Activated T-helper 9 cell treated with anti-CD3 and anti-CD28 coated beads, Interleukin-2, amount 50 U/mL, for 16 hours (primary cell): Measurements from ENCODE around the gene RSRC1.
"Not testable (repeated sequence)": the region's sequence is repeated elsewhere in the genome, so short reads cannot be mapped to it uniquely, and the experiment has no call there.

Experiments used
- DNase-seq: peaks from one replicate; pipeline ENCODE4 v3.0.0-alpha.2; 2020; ENCODE audit warnings: low read depth

Gene RSRC1

DNA sequence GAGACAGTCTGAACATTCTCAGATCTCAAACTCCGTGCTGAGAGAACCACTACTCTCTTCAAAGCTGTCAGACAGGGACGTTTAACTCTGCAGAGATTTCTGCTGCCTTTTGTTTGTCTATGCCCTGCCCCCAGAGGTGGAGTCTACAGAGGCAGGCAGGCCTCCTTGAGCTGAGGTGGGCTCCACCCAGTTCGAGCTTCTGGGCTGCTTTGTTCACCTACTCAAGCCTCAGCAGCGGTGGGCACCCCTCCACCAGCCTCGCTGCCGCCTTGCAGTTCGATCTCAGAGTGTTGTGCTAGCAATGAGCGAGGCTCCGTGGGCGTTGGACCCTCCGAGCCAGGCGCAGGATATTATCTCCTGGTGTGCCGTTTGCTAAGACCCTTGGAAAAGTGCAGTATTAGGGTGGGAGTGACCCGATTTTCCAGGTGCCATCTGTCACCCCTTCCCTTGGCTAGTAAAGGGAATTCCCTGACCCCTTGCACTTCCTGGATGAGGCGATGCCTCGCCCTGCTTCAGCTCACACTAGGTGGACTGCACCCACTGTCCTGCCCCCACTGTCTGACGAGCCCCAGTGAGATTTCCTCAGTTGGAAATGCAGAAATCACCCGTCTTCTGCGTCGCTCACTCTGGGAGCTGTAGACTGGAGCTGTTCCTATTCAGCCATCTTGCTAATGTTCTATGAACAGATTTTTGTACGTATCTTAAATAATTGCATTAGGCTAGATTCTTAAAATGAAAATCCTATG, 220.0 kb downstream of the RSRC1 start:
- DNase-seq = not testable (repeated sequence)

- DNase-seq = no peak
Observed at GRCh38 chr3:158330870-158331269, 221.0 kb downstream of the RSRC1 start.

- DNase-seq = no peak
Observed at GRCh38 chr3:158333736-158334135, 223.8 kb downstream of the RSRC1 start.

GRCh38 chr3:158337110-158337509, 227.2 kb downstream of the RSRC1 start:
- no peak for DNase-seq

GRCh38 chr3:158339638-158340037, 229.7 kb downstream of the RSRC1 start:
- DNase-seq = no peak

- DNase-seq = not testable (repeated sequence)
Observed at GRCh38 chr3:158340951-158341350, 231.1 kb downstream of the RSRC1 start.

DNA sequence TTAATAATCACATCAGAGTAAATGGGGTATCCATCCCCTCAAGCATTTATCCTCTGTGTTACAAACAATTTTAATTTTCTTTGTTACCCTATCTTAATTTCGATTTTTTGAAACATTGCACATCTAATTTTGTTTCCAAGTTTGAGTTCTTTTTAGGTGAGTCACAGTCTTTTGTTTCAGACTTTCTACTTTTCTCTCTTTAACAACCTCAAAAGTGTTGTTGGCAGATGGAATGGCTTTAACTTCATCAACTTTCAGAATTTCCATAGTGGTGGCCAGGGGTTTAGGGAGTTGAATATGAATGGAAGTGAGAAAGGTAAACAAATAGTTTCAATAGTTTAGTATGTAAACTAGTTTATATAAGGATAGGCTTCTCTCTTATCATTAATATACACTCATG, 238.1 kb downstream of the RSRC1 start:
- DNase-seq = no peak

DNA sequence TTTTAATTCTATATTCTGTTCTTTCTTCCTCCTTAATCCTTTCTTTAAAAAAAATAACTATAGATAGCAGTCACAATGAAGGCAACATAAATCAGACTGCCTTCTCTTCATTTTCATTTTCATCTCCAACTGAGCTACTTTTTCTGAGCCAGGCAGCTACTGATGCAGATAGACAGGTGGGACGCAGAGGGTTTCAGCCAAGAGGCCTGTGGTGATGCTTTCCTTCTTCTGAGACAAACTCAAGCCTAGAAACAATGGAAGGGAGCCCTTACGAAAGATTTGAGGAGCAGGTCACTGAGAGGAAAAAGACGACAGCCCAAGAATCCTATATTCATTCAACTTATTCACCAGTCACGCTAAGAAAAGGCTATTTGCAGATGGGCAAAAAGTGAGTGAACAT, 241.1 kb downstream of the RSRC1 start:
- DNase-seq = no peak

DNA sequence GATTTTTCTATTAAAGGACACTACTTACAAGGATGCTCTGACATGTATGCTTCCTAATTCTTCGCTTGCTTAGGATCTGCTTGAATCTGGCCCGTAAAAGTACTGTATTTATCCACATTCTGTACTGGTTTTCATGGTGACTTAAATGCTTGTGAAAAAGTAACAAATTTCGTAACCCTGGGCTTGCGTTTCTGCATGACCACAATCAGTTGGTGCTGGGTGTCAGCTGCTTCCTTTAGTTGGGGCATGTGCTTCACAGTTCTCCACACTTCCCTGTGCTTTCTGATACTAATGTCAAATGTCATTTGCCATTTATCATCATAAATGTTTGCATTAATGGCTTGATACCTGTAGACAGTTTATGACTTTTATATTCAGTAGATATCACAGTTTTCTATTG, 242.7 kb downstream of the RSRC1 start:
- DNase-seq = no peak

DNA sequence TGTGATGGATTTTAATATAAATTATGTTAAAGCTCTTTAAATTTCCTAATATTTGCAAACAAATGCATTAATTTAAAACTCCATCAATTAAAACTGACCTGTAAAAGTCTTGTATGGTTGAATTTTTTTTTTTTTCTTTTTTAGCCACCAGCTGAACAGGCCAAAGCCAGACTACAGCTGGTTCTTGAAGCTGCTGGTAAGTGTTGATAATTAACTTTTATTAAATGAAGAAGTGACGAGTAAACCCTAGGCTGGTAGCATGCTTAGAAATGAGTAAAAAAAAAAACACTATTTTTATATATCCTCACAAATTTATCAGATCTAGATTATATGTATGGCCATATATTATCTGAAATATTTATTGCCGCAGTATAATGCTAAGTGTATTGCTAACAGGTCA, 244.8 kb downstream of the RSRC1 start:
- no peak for DNase-seq

- no peak for DNase-seq
Observed at GRCh38 chr3:158355623-158356588, 246.0 kb downstream of the RSRC1 start.

DNA sequence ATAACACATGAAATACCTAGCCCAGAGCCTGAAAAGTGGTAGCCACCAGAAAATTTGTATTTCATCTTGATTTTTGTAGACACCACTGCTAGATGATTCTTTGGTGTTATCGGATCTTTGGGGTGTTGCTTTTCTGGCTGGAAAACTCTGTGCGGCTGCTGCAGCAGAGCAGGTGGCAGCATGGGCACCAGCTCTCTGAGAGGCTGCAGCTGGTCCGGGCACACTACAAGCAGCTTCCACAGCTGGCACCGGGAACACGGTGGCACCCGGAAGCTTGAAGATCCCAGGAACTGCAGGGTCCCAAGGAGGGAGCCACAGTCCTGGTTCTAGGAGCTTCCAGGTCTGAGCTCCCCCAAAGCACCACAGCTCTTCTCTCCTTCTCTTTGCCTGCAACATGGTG, 249.4 kb downstream of the RSRC1 start:
- no peak for DNase-seq

- no peak for DNase-seq
Observed at GRCh38 chr3:158360756-158361448, 251.0 kb downstream of the RSRC1 start.

DNA sequence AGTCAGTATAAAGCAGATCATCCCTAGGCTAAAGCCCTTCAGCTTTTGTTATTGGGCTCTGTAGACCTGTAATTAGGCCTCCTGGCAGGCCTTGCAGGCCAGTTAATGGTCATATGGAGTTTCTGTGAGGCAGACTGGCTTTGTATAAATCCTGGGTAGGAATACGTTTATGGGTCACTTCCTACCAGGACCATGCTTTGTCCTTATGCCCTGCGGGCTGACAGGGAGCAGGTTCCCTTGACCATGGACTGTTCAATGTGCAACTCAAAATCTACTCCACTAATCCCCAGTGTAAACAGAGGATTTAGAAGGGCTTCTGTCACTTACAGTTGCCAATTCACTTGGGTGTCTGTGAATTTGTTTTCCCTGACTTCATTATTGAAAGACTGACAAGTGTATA, 258.4 kb downstream of the RSRC1 start:
- no peak for DNase-seq

DNA sequence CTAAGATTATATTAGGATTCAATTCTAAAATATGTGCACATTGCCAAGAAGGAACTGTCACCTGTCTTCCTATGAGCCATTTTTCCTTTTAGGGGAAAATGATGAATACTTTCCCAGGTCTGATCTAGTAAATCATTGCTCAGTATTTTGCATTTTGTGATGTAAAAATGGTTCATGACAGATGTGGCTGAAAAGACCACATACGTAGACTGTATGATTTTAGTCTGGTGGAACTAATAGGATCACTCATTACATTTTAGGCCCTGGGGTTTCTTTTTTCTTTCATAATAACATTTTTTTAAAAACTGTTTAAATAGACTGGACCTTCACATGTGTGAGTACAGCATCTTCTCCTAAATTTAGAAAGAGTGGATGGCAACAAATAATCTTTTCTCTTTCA, 259.4 kb downstream of the RSRC1 start:
- DNase-seq = no peak

GRCh38 chr3:158379517-158379916, 269.6 kb downstream of the RSRC1 start:
- DNase-seq = no peak

DNA sequence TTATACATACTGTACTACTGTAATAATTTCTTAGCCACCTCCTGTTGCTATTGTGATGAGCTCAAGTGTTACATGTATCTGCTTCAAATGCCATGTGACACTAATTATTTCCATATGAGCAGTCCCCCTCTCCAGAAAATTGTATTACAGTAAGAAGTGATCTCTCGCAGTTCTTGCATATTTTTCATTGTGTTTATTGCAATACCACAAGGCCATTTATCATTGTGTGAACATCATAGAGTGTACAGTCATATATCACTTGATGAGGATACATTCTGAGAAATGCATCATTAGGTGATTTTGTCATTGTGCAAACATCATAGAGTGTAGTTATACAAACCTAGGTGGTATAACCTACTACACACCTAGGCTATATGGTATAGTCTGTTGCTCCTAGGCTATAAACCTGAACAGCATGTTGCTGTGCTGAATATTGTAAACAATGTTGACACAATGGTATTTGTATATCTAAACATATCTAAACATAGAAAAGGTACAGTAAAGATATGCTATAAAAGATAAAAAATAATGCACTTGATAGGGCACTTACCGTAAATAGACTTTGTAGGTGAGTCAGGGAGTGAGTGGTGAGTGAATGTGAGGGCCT, 271.5 kb downstream of the RSRC1 start:
- no peak for DNase-seq

DNA sequence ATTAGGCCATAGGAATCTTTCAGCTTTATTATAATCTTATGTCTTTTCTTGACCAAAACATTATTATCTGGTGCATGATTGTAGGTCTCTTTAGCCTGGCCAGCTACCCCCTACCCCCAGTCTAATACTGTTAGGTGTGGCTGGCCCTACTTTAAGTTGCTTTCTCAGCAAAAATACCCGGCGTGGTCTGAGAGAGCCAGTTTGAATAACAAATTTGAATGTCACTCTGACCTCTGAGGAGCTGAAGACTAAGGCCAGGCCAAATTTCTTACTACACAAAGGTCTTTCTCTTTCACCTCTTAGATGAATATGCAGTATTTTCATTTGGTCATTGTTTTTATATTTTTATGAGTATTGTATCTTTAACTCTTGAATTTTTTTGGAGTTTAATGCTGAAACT, 272.6 kb downstream of the RSRC1 start:
- DNase-seq = no peak

DNA sequence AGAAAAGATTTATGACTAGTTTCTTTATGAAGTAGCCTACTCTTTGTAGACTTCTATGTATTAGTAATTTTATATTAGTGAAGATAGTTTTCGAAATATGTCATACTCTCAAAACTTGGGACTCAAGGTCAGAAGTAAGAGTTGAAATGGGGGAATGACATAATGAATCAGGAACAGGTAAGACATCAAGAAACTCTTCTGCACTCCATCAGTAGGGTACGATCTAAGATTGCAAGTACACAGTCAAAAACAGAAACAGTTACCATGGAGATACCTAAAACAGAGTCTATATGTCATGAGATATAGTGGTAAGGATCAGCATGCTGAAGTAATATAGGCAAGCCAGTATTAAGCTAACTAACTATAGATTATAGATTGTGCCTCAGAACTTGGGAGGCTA, 274.1 kb downstream of the RSRC1 start:
- no peak for DNase-seq

- no peak for DNase-seq
Observed at GRCh38 chr3:158395421-158395820, 285.5 kb downstream of the RSRC1 start.

DNA sequence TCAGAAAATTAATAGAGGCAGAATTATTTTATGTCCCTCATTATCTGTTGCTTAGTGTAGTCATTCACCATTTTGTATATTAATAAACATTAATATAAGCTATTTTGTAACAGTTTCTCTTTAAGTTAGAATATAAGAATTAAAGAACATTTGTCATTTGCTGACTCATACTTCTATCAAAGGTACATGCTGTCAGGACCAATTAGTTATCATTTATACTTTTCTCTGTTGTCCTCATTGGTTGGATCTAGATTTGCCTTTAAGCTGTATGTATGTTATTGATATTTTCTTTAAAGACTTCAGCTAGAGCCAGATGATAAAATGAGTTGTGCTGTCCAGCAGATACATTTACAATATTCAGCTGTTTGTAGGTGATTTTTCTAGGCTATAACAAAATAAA, 292.7 kb downstream of the RSRC1 start:
- DNase-seq = no peak

DNA sequence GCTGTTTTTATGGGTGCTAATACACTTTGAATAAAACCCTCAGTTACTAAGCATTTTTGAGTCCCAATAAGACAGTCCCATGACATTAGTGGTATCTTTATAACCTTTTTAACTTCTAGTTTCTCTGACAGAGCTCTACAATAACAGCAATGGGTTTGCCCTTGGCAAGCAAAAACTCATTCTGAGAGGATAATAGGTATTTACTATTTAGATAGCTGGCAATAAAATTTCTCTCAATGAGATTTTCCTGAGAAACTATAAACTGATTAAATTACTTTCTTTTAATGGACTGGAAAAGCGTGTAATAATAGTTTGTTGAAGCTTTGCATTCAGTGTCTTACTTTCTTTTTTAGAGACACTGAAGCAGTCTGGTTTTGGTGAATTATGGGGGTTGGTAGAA, 293.1 kb downstream of the RSRC1 start:
- DNase-seq = no peak
